ENCODE measurements around the gene LIPM.

GRCh38 chr10:88755753-88756152 is 46.8 kb upstream of the LIPM start:
- no peak for TF ChIP-seq POLR2AphosphoS5 (IDR thresholded peaks at IDR 0.05)
- TF ChIP-seq, protein P1, sequence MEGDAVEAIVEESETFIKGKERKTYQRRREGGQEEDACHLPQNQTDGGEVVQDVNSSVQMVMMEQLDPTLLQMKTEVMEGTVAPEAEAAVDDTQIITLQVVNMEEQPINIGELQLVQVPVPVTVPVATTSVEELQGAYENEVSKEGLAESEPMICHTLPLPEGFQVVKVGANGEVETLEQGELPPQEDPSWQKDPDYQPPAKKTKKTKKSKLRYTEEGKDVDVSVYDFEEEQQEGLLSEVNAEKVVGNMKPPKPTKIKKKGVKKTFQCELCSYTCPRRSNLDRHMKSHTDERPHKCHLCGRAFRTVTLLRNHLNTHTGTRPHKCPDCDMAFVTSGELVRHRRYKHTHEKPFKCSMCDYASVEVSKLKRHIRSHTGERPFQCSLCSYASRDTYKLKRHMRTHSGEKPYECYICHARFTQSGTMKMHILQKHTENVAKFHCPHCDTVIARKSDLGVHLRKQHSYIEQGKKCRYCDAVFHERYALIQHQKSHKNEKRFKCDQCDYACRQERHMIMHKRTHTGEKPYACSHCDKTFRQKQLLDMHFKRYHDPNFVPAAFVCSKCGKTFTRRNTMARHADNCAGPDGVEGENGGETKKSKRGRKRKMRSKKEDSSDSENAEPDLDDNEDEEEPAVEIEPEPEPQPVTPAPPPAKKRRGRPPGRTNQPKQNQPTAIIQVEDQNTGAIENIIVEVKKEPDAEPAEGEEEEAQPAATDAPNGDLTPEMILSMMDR (IDR thresholded peaks at IDR 0.05), result no peak

All from suprapubic skin (tissue), 3 donors.